Activated CD8-positive, alpha-beta memory T cell treated with anti-CD3 and anti-CD28 coated beads, Interleukin-2, amount 50 U/mL, for 24 hours (primary cell): ENCODE data around the gene FOXO3.
"Not testable (repeated sequence)": the region's sequence is repeated elsewhere in the genome, so short reads cannot be mapped to it uniquely, and the experiment has no call there.

Experiments
- DNase-seq: peaks from one replicate; pipeline ENCODE4 v3.0.0-alpha.2; 2020; ENCODE audit errors: extremely low read depth

The FOXO3 gene

DNA sequence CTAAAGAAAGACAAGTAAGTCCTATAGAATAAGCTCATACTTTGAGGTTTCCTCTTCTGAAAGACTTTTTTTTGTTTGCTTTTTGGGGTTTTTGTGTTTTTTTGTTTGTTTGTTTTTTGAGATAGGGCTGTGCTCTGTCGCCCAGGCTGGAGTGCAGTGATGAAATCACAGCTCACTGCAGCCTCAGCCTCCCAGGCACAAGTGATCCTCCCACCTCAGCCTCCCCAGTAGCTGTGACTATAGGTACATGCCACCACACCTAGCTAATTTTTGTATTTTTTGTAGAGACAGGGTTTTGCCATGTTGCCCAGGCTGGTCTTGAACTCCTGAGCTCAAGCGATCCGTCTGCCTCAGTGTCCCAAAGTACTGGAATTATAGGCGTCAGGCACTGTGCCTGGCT, 98.1 kb downstream of the FOXO3 start:
- DNase-seq, result not testable (repeated sequence)

DNA sequence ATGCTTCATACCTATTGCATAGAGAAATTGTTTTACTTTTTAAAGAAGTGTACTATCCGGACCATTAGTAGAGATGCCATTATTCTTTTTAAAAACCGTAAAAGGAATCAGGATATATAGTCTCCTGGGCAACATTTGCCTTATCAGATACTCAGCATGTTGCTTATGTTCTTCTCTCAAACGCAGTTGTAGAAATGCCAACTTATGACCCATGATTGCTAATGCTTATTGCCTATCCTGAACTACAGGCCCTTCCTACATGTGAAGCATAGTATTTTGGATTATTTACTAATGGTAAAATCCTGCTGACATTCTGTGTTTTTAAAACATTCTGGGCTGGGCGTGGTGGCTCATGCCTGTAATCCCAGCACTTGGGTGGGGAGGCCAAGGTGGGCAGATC, 99.5 kb downstream of the FOXO3 start:
- DNase-seq, result no peak

DNA sequence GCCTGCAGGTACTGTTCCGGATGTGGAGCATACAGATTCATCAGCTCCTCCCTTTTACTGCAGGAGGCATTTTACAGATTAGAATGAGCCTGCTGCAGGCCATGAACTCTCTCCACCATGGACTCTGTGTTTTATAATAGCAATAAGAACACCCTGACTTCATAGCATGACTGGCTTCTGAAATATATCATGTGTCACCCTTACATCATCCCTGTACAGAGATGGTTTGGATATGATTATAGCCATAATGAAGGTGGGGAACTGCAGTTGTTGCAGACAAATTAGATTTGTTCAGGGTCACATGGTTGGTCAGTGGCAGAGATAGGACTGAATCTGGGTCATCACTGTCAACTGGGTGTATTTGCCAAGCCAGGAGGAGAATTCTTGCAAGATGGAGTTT, 100.7 kb downstream of the FOXO3 start:
- no peak for DNase-seq

DNA sequence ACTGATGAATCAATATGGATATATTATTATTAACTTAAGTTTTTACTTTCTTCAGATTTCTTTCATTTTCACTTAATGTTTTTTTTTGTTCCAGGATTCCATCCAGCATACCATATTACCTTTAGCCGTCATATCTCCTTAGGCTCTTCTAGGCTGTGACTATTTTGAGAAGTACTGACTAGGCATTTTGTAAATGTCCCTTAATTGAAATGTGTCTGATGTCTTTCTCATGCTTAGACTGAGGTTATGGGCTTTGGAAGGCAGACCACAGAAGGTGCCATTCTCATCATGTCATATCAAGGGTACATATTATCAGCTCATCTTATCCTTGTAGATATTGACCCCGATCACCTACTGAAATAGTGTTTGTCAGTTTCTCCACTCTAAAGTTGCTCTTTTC, 101.3 kb downstream of the FOXO3 start:
- no peak for DNase-seq

DNA sequence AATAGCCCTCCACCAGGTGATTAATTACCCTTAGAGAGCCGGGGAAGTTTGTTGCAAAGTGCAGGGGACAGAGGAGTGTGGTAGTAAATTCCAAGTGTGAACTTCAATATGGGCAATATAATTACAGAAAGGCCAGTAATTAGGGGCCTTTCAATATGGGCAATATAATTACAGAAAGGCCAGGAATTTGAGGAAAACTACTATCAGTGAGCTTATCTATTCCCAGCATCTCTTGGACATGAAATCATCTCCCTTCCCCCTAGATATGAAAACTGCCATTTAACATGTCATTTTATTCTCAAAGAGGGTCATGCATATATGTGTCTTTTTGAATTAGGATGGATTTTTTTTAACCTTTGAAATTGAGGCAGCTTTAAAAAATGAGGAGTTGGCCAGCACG, 102.0 kb downstream of the FOXO3 start:
- DNase-seq, result no peak

DNA sequence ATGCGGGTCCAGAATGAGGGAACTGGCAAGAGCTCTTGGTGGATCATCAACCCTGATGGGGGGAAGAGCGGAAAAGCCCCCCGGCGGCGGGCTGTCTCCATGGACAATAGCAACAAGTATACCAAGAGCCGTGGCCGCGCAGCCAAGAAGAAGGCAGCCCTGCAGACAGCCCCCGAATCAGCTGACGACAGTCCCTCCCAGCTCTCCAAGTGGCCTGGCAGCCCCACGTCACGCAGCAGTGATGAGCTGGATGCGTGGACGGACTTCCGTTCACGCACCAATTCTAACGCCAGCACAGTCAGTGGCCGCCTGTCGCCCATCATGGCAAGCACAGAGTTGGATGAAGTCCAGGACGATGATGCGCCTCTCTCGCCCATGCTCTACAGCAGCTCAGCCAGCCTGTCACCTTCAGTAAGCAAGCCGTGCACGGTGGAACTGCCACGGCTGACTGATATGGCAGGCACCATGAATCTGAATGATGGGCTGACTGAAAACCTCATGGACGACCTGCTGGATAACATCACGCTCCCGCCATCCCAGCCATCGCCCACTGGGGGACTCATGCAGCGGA, 102.9 kb downstream of the FOXO3 start:
- not testable (repeated sequence) for DNase-seq

DNA sequence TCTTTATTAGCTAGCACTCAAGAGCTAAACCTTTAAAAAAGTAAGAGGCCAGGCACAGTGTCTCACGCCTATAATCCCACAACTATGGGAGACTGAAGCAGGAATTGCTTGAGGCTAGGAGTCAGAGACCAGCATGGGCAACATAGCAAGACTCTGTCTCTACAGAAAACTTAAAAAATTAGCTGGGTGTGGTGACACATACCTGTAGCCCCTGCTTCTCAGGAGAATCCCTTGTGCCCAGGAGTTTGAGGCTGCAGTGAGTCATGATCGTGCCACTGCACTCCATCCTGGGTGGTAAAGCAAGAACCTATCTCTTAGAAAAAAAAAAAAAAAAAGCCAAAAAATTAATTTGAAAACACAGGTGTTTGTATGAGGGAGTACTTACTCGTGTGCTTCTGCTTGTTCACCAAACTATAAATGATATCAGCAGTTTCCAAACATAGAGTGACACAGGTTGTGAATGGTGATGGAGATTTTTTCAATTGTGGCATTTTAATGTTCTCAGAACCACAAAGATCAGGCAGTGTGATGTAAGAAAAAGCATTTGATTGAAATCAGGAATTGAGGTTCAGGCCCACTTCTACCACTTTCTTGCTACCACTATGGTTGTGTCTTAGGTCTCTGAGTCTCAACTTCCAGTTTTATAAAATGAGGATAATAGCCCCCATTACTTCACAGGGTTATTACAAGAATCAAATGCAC, 104.9 kb downstream of the FOXO3 start:
- DNase-seq, result no peak

DNA sequence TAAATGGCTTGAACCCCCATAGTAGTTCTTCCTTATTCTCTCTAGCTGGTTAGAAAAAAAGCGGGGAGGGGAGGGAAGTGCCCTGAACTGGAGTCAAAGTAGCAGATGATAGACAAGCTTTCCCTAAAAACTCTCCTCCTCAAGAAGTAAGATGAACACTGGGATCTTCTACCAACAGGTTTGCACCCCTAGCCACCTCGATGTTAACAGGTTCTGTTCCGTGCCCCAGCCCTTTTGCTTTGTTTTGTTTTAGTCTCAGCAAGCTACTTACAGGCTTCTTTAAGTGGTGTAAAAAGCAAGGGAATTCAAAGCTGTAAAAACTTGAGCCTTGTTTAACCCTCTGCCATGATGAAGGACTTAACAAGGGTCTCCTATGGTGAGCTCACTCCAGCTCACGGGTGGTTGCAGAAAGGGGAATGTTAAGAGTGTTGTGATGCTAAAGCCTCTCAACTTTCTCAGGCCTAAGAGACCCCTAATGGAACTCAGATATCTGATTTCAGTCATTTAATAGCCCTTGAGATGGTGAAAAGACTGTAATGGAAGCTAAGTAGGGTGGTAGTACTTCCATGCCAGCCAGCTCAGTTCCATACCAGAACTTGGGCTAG, 106.0 kb downstream of the FOXO3 start:
- DNase-seq, result no peak

DNA sequence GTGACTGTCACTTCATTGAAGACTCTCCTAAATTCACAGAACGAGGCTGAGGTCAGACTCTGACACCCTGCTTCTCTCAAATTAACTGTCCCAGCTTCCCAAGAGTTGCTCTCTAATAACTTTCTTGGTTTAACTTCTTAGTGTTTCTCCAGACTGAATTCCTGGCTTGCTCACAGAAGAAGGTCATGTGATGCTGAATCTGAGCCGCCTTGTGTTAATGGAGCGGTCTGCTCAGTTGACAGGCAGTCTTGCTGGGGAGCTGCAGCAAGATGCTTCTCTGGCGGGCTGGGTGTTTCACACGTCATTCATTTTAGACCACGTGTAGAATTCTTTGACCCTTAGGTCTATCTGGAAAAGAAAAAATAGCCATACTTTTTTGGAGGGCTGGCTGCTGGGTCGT, 107.3 kb downstream of the FOXO3 start:
- DNase-seq, result no peak

DNA sequence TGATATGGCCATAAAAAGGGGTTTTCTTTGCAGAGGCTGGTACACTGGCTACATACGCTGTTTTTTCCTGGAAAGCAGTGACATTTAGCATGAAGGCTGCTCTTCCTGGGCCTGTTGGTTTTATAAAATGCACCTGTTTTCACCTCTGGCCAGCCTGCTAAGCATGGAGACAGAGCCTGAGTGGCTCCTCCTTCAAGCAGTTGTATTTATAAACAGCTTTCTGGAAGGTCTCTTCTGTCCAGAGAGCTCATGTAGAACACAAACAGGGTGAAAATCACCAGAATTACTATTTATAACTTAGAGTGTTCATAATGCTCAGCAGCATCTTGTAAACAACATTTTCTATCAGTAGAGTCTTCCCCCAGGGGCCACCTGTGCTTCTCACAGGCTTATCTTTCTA, 109.0 kb downstream of the FOXO3 start:
- no peak for DNase-seq

DNA sequence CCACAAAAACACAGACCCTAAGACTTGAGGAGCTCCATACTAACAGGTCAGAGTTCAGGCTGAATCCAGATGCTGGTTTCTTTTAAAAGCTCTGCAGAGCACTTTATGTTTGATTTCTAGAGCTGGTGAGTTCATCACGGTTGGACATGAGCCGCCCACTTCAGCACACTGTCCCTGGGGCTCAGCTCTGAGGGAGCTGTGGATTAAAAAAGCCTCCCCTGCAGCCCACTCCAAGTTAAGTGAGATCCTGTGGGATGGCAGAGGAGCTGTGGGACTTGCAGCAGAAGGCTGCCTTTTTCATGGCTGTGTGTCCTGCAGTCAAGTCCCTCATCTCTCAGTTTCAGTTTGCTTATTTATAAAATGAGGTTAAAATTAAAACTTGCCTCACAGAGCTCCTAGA, 110.5 kb downstream of the FOXO3 start:
- DNase-seq, result no peak

DNA sequence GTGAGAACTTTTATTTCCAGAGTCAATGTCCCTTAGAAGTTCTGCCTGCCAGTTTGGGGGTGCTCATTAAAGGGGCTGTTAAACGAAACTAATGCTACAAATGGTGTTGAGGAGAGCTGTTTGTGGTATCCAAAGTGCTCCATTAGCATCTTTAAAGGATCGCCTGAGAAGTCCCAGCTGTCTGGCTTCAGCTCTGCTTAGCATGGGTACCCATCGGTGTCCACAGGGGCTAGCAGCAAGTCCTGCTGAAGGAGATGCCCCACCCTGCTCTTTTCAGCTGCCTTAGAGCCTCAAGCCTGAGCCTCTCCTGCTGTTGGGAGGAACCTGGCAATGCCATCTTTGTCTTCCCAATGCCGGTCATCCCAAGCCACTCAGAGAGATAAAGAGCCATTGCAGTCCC, 111.1 kb downstream of the FOXO3 start:
- no peak for DNase-seq

DNA sequence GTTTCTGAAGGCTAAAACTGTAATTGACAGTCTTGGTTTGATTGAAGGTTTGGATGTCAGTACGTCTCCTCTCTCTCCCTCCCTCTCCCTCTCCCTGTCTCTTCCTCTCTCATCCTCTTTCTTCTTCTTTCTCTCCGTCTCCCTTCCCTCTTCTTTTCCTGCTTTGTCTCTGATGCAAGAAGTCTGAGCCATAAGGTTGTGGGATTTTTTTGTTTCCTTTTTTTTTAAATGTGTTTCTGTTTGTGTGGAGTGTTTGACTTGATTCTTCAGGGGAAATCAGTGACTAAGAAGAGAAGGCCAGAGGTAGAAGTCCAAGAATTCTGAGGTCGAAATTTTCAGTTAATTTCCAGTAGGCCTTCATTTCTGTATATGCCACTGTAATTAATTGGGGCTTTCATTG, 111.9 kb downstream of the FOXO3 start:
- no peak for DNase-seq

DNA sequence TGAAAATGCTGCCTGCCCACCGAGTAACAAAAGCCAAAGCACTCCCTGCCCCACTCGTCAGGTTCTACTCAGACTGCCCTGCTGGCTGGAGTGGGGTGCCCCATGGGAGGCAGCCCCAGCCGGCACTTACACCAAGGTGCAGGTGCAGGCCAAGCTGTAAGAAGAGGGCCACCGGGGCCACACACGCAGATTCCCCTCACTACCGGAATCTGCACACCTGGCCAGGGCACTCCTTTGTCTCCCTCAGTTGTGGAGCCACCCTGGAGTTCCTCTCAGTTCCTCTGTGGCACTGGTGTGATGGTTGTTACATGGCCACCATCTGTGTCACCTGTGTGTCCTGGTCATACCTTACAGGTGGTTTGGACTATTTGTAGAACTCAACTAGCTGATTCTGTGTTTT, 112.4 kb downstream of the FOXO3 start:
- DNase-seq, result no peak

DNA sequence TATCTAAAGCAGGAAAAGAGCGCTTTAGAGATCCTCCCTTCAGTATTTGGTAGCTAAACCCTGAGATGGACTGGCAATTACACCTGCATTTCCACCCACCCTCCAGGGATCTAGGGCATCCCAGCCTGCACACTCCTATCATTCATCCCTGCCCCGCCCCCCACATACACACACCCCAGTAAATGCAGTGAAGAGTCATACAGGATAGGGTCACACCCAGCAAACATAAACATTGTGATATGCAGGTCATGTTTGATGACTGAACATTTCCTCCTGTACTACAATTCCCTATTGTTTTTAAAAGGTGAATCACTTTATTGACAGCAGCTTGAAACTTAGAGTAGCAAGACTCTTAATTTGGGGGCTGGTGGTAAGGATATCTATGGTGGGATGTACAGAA, 112.9 kb downstream of the FOXO3 start:
- no peak for DNase-seq

DNA sequence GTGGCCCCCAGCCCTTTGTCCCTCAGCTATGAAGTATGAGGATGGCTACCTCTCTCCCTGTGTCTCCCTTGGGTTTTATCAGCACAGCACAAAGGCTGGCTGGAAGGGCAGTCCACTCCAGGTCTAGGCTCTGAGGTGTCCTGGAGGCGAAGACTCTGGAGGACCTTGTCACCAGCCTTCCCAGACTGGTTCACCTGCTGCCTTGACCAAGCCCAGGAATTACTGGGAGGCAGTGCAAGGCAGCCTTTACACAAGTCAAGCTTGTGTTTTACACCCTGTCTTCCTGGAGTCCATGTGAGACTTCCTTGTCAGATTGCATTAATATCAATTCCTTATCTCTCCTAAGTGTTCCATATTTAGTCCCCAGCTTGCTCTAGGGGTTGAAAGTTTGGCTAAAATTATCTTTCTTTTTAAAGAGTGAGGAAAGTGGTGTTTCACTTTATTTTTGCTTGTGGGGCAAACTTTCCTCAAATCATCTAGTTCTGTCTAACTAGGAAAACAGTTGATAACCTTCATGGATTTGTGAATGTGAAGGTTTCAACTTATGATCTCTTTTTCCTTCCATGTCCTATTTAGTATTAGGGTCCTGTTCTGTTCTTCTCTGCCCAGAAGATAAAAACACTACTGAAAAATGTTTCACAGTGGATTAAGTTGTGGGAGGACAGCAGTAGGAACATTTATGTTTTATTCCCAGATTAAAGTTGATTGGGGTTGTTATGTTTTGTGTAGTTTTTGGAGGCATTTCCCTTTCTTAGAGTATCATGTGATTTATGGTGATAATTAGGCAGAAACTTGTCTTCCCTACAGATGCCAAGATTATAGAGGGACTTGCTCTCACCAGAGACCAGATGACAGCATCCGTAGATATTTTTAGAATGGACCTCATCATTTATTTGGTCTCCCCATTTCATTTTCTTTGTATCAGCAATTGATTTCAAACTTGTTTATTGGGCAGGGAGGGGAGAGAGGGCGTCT, 114.8 kb downstream of the FOXO3 start:
- no peak for DNase-seq

DNA sequence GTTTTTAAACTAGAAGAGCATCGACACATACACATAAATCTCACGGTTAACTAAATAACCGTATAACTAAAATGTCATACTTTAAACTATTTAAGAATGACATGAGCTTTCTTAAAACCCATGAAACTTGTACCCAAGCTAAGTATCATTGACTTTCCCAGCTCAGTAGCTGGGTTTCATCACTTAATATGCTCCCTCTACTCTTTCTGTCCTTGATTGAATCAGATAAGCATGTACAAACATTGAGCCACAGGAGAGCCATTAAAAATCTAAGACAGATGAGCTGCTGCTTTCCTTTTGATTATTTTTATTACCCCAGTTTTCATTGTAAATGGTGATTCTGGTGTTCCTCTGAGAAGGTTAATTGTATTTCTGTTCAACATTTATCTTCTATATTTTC, 115.8 kb downstream of the FOXO3 start:
- DNase-seq, result no peak

DNA sequence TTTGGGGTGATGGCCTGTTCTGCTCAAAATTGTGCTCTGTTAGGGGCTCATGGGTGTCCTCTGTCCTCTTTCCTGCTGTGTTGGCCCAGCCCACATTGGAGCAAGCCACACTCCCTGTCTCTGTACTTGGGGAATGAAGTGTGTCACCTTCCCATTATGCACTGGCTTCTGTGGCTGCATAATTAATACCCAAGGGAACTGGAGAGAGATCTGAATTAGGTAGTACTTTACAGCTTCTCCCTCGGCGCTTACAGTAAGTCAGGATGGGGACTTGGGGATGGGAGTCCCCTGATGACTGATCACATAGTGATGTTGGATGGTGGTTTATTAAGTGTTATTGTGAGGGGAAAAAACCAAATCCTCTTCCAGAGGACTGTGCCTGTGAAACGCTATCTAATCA, 116.6 kb downstream of the FOXO3 start:
- no peak for DNase-seq

DNA sequence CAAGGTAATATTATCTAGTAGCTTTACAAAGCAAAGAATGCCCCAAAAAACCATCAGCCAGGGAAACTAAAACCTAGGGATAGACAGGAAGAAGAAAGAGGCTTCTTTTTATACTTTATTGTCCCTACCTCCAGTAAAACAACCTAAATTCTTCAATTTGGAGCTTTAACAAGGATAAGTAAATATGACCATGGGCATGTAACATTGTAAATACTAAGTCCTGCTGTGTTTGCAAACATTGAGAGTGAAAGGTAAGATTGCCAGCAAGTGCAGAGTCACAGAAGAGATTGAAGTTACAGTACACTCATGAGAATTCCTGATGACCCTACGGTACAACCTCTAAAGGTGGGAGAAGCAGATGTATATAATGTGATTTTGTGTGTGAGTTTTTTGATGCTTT, 117.2 kb downstream of the FOXO3 start:
- DNase-seq, result no peak

DNA sequence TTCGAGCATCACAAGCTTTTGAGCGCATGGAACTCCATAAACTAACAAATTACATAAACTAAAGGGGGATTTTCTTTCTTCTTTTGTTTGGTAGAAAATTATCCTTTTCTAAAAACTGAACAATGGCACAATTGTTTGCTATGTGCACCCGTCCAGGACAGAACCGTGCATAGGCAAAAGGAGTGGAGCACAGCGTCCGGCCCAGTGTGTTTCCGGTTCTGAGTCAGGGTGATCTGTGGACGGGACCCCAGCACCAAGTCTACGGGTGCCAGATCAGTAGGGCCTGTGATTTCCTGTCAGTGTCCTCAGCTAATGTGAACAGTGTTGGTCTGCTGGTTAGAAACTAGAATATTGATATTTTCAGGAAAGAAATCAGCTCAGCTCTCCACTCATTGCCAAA, 119.6 kb downstream of the FOXO3 start:
- not testable (repeated sequence) for DNase-seq

DNA sequence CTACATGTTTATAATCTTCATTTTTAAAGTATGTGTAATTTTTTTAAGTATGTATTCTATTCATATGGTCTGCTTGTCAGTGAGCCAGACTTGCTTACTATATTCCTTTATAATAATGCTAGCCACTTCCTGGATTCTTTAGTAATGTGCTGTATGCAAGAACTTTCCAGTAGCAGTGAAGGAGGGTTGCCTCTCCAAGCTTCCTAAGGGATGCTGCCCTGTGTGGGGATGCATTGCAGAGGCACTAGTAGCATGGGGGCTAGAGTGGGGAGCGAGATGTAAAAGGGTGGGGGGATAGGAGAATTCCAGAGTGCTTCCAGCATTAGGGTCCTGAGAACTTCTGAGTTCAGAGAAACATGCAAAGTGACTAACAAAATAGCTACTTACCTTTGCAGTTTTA, 121.0 kb downstream of the FOXO3 start:
- not testable (repeated sequence) for DNase-seq

DNA sequence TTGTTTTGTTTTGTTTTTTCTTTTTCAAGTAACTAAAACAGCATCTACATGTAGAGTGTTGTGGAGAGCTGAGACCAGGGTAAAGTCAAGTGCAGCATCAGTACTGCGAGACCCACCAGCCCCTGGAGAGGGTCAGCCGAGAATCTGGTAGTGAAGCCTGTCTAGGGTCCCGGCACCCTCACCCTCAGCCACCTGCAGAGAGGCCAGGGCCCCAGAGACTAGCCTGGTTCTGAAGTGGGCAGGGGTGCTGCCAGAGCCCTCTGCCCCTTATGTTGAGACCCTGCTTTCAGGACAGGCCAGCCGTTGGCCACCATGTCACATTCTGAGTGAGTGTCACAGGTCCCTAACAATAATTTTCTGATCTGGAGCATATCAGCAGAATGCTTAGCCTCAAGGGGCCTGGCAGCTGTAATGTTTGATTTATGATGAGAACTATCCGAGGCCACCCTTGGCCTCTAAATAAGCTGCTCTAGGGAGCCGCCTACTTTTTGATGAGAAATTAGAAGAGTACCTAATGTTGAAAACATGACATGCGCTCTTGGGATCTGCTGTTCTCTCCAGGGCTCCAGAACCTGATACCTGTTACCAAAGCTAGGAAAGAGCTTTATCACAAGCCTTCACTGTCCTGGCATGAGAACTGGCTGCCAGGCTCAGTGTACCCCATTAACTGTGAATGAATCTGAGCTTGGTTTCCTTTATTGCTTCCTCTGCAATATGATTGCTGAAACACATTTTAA, 121.8 kb downstream of the FOXO3 start:
- DNase-seq, result not testable (repeated sequence)
